HG03039 (cell line): Measurements from ENCODE around the gene PIP4K2C.
"Not testable (repeated sequence)": the region's sequence is repeated elsewhere in the genome, so short reads cannot be mapped to it uniquely, and the experiment has no call there.

Experiments
- ATAC-seq: cut with Tn5 transposase; IDR thresholded peaks from one replicate; pipeline ENCODE4 v1.9.1; 2021; ENCODE audit warnings: mild to moderate bottlenecking, moderate library complexity; ENCODE audit not compliant: unreplicated experiment

The PIP4K2C gene

GRCh38 chr12:57609101-57609780 lies 18.2 kb downstream of the PIP4K2C start:
- no peak for ATAC-seq

GRCh38 chr12:57609781-57610553 lies 19.0 kb downstream of the PIP4K2C start:
- ATAC-seq, result no peak

GRCh38 chr12:57610554-57611107 lies 19.6 kb downstream of the PIP4K2C start:
- ATAC-seq, result no peak

- no peak for ATAC-seq
Measured at GRCh38 chr12:57611108-57611826, 20.3 kb downstream of the PIP4K2C start, which contains the start of gene ARHGEF25. TSS of gene ARHGEF25 (plus strand) at chr12:57611435. CDS start at chr12:57611895, 460 bp downstream.

GRCh38 chr12:57611827-57612710 lies 21.1 kb downstream of the PIP4K2C start:
- no peak for ATAC-seq

GRCh38 chr12:57612711-57613426 lies 21.9 kb downstream of the PIP4K2C start:
- ATAC-seq, result no peak

GRCh38 chr12:57613427-57614109 lies 22.6 kb downstream of the PIP4K2C start:
- ATAC-seq, result no peak

GRCh38 chr12:57614178-57614947 lies 23.4 kb downstream of the PIP4K2C start:
- peak; percentile 44 for ATAC-seq

GRCh38 chr12:57614948-57615500 lies 24.0 kb downstream of the PIP4K2C start:
- ATAC-seq, result no peak

GRCh38 chr12:57615637-57616036 lies 24.6 kb downstream of the PIP4K2C start:
- ATAC-seq, result no peak

- no peak for ATAC-seq
Measured at GRCh38 chr12:57616383-57617101, 25.6 kb downstream of the PIP4K2C start.

GRCh38 chr12:57617942-57618341 lies 26.9 kb downstream of the PIP4K2C start:
- ATAC-seq, result no peak

GRCh38 chr12:57618431-57618830 lies 27.4 kb downstream of the PIP4K2C start:
- ATAC-seq, result not testable (repeated sequence)

- no peak for ATAC-seq
Measured at GRCh38 chr12:57618966-57619433, 28.0 kb downstream of the PIP4K2C start.

GRCh38 chr12:57619434-57620244 lies 28.6 kb downstream of the PIP4K2C start:
- ATAC-seq, result no peak

GRCh38 chr12:57620245-57620935 lies 29.4 kb downstream of the PIP4K2C start:
- ATAC-seq, result no peak
